ENCODE results near the gene RDH16.
A peak's percentile ranks its signal among the peaks of the same experiment; 100 is the strongest.
"Not testable (repeated sequence)": the region's sequence is repeated elsewhere in the genome, so short reads cannot be mapped to it uniquely, and the experiment has no call there.

The RDH16 gene

GRCh38 chr12:56989861-56990610 lies 32.6 kb upstream of the RDH16 start:
- TF ChIP-seq CTCF (IDR thresholded peaks at IDR 0.05; ENCODE audit: low read depth, low read length): no peak
- H3K4me3 ChIP-seq (ENCODE audit: low read depth, low read length): no peak overlapping the region
- in situ Hi-C loops (cut with HindIII; ENCODE audit: low sequenced_read_pairs): no loop called here
- no peak for DNase-seq (ENCODE audit: low read depth, low spot score)

GRCh38 chr12:56988207-56988739 lies 30.9 kb upstream of the RDH16 start:
- DNase-seq (ENCODE audit: low read depth, low spot score): no peak

GRCh38 chr12:56987551-56988053 lies 30.2 kb upstream of the RDH16 start:
- TF ChIP-seq CTCF (IDR thresholded peaks at IDR 0.05; ENCODE audit: low read depth, low read length): peak; percentile 97
- no peak overlapping the region for H3K4me3 ChIP-seq (ENCODE audit: low read depth, low read length)
- peak; percentile 67 for DNase-seq (ENCODE audit: low read depth, low spot score)
- in situ Hi-C loops (cut with HindIII; ENCODE audit: low sequenced_read_pairs): no loop called here

More at GRCh38 chr12:56988207-56988739, 30.9 kb upstream of the RDH16 start:
- in situ Hi-C loops (cut with HindIII; ENCODE audit: low sequenced_read_pairs): no loop called here
- no peak overlapping the region for H3K4me3 ChIP-seq (ENCODE audit: low read depth, low read length)
- TF ChIP-seq CTCF (IDR thresholded peaks at IDR 0.05; ENCODE audit: low read depth, low read length): no peak

- no peak for DNase-seq (ENCODE audit: low read depth, low spot score)
- in situ Hi-C loops (cut with HindIII; ENCODE audit: low sequenced_read_pairs): no loop called here
- no peak overlapping the region for H3K4me3 ChIP-seq (ENCODE audit: low read depth, low read length)
- TF ChIP-seq CTCF (IDR thresholded peaks at IDR 0.05; ENCODE audit: low read depth, low read length): no peak
Measured at GRCh38 chr12:56987011-56987410, 29.6 kb upstream of the RDH16 start.

- H3K4me3 ChIP-seq (ENCODE audit: low read depth, low read length); in situ Hi-C loops (cut with HindIII; ENCODE audit: low sequenced_read_pairs): not testable (repeated sequence)
- peak; percentile 7 for DNase-seq (ENCODE audit: low read depth, low spot score)
Measured at GRCh38 chr12:56985714-56986113, 28.3 kb upstream of the RDH16 start.

GRCh38 chr12:56983386-56983785 lies 26.0 kb upstream of the RDH16 start:
- in situ Hi-C loops (cut with HindIII; ENCODE audit: low sequenced_read_pairs): no loop called here
- no peak for TF ChIP-seq CTCF (IDR thresholded peaks at IDR 0.05; ENCODE audit: low read depth, low read length)
- no peak for DNase-seq (ENCODE audit: low read depth, low spot score)
- H3K4me3 ChIP-seq (ENCODE audit: low read depth, low read length): no peak overlapping the region

GRCh38 chr12:56982578-56983236 lies 25.3 kb upstream of the RDH16 start:
- in situ Hi-C loops (cut with HindIII; ENCODE audit: low sequenced_read_pairs); DNase-seq (ENCODE audit: low read depth, low spot score); H3K4me3 ChIP-seq (ENCODE audit: low read depth, low read length): not testable (repeated sequence)
